Left renal pelvis (tissue), 4 donors: ENCODE measurements around the gene FNDC5. TPM values are rescaled to one million over a fixed set of nuclear protein-coding genes. Genes with fewer than 3 reads are reported as not detected.

Experiments used
- DNase-seq, 4 donors: peaks; one replicate each; pipeline ENCODE4 v3.0.0-alpha.2; 2013; ENCODE audit warnings: low read depth in 4 of 4, low spot score in 3 of 4
- polyA plus RNA-seq, 4 donors: library from polyadenylated mRNA; unstranded; fragments of 120-200 nt; gene quantifications; one replicate each; pipeline ENCODE4 v1.2.1, GENCODE V29; 2013; ENCODE audit not compliant: insufficient read length in 4 of 4

Gene FNDC5
- polyA plus RNA-seq, 4 donors = 44.6 to 94.3 (median 60.2) TPM

DNA sequence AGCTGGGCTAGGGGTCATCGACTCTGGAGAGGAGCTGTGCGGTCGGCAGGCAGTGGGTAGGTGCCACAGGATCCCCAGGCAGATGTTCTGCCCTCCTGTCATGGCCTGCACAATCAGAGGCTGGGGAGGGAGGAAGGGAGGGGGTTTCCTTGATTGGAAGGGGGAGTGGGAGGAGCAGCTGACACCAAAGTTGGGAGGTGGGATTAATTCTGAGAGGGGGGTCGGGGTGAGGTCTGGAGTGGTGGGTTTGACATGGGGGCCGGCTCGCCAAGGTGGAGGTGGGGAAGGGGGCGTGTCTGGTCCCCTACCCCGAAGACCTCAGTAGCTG, 14.9 kb upstream of the FNDC5 start:
- no peak for DNase-seq

DNA sequence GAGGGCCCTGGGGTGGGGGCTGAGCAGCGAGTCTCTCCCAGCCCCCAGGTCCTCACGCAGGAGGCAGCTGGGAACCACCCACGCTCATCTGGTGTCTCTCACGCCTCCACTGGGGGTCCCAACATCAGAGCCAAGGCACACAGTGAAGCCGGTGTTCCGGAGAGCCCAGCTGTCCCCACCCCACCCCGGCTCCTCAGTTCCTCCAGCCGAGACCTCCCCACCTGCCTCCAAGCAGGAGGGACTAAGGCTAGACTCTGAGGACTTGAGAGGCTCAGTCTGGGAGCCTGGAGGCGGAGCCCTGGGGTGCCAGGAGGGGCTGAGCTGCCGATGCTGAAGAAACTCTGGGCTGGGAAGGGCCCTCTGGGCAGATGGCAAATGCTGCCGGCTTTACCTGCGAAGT, 14.0 kb upstream of the FNDC5 start:
- DNase-seq = no peak

DNA sequence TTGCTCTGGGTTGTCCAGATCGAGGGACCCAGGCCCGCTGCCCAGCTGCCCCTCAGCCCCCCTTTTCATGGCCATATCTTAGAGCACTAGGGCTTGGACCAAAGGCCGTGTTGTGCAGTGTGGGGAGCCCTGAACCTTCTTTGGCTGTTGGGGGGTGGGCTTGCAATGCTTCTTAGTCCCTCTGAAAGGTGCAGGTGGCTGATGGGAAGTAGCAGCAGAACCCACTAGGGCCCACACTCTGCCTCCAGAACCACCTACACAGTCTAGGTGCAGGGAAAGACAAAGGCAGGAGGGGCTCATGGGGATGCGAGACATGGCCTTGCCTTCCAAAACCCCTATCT, 13.3 kb upstream of the FNDC5 start:
- no peak for DNase-seq

DNA sequence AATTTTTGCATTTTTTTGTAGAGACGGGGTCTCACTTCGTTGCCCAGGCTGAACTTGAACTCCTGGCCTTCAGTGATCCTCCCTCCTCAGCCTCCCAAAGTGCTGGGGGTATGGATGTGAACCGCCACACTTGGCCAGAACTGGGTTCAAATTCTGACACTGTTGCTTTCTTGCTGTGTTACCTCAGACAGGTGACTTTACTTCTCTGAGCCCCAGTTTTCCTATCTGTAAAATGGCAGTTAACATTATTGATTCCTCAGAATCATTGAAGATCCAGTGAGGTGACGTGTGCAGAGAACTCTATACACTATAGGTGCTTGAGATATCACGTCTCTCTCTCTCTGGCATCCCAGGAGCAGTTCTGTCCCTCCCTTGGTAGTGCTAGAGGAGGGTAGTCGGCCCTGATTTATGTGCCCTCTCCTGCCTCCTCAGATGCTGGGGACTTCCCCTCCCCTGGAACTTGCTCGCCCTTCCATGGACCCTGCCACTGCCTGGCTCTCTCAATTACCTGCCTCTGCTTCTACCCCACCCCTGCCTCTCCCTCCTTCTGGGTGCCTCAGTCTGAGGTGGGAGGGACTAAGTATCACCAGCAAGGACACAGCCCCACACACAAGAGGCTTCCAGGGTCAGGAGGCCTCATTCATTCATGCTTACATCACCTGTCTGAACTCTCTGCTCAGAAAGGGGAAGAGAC, 12.8 kb upstream of the FNDC5 start:
- DNase-seq = no peak

DNA sequence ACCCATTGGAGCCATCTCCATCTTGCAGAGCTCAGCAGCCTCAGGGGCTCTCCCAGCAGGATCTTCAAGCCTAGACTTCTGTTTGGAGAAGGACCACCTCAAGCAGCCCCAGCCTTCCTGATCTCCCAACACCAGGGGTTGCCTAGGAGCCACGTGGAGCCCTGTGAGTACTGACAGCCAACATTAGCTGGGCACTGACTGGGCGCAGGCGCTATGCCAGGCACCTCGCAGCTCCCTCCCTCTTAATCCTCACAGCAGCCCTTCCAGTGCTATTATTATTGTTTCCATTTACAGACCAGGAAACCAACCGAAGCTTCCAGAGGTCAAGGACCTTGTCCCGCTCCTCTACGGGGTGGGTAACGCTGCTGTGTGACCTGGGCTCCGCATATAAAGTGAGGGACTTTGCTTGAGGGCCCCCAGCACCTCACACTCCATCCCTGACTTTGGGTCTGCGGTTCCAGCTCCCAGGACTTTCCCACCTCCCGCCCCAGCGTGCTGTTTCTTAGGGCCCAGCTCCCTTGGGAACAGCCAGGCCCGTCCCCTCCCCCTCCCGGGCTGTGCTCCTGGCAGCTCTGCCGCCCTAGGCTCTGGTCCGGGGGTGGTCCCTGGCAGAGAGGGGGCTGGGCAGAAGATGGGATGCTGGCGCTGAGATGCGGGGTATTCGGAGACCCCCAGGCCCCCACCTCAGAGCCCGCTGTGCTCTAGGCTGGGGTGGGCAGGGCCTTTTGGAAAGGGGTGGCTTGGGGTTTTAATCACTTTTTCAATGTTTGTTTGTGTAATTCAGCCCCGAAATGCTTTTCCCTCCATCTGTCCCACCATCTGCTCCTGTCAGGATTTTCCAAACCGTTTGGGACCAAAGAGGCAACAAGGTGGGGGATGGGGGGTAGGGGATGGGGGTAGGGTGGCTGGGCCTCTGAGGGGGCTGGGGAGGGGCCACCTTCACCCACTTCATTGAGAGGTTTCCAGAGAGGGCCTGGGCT, 11.4 kb upstream of the FNDC5 start:
- no peak for DNase-seq

DNA sequence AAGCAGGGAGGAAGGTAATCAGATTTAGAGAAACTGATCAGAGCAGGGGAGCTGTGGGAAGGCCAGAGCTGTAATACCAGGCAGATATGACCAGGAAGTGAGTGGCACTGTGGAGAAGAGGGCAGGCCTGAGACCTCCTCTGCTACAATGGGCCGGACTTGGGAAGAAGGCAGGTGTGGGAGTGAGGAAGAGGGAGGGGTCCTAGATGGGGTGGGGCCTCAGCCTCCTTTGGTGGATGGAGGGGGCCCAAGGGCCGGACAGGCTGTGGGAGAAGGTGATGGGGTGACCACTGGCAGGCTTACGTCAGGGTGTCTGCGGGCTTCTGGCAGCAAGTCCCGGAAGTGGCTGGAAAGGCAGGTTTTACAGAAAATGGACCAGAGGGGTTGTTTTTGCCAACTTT, 10.6 kb upstream of the FNDC5 start:
- DNase-seq = no peak

DNA sequence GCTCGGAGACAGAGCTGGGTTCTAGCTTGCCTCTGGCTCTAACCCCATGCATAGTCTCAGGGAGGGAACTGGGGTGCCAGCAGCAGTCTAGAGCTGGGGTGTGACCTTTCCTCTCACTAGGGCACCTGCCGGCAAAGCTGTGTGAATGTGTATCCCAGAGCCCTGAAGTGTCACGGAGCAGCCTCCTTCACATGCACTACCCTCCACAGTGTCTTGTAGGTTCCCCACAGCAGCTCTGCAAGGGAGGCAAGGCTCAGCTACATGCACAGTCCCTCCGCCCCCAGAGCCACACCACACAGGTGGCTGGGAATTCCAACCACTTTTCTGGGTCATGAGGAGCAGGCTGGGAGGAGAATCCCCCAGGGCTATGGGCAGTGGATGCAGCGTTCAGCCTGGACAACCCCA, 7.9 kb upstream of the FNDC5 start:
- DNase-seq = no peak

DNA sequence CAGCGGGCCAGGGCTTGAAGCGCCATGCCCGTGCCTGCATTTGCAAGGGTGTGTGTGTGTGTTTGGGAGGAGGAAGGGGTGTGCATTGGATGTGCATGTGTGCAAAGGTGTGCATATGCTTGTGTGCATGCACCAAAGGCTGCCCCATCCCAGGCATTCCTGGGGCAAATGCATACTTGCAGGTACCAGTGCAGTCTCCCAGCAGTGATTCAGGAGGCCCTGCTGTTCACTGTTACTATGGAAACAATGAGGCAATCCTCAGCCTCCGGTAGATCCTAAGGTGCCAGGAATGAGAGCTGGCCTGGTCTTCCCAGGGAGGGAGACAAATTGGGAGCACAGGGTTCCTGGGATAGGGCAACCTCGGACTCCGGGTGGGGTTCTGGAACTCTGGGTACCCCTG, 7.5 kb upstream of the FNDC5 start:
- DNase-seq = no peak

DNA sequence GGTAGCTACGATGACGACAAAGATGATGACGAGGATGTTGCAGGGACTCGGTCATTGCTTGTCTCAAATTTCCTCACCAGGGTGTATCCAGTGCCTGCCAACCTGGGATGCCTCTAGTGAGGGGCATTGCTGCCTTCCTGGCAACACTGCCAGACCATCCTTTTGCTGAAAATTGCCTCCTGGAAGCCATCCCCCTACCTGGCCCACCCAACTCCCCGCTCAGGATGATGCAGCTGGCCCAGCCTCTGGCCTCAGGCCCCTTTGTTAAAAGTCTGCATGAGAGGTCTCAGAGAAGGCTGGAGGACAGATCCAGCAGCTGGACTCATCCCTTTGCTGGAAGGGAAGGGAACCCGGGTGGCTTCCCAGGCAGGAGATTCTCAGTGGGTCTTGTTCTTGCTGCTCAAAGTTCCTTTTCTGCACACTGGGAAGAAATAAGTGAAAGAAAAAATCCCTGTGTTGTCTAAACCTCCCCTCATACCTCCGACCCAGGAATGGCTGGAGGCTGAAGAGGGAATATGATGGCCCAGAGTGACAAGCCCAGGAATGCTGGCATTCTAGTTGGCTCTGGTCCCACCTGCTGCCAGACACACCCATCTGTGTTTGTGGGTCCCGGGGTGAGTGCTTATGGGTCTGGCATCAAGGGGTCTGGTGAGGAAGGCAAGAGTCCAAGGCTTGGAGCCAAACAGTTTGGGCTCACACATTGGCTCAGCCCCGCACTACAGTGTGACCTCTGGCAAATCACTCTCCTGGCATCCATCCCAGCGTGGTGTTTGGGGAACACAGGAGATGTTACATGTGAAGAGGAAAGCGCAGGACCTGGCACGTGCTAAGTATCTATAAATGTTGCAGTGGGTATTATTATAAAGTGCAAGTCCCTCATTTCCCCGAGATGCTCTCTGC, 6.7 kb upstream of the FNDC5 start:
- no peak for DNase-seq

DNA sequence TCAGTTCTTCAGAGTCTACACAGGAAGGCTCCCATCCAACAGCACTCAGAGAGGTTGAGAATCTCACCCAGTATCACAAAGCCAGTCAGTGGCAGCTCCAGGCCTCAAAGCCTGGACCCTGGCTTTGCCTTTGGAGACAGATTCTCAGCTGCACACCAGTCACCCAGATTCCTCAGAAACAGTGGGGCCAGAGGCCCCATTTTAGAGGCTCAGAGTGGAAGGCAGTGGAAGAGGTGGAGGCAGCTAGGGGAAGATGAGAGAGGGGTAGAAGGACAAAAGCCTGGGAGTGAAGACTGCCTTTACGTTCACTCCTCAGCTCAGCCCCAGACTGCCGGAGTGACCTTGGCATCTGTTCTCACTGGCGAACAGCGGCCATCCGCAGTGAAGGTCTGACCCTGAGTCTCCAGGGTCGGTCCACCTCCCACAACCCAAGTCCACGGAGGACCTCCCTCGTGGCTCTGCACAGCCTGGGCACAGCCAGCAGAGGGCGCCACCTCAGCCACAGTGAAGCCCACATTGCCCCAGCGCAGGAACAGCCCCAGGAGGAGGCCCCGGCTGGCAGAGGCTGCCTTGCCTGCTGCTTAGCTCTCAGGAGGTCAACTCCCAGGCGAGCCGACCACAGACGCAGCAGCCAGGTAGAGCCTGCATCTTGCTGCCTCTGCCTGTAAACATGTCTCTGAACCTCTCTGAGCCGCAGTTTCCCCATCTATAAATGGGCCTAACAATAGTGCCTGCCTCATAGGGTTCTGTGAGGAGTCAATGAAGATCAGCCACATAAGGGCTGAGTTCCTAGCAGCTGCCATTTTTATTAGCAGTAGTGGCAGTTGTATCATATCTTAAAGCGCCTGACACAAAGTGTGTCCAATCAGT, 5.9 kb upstream of the FNDC5 start:
- DNase-seq = no peak

DNA sequence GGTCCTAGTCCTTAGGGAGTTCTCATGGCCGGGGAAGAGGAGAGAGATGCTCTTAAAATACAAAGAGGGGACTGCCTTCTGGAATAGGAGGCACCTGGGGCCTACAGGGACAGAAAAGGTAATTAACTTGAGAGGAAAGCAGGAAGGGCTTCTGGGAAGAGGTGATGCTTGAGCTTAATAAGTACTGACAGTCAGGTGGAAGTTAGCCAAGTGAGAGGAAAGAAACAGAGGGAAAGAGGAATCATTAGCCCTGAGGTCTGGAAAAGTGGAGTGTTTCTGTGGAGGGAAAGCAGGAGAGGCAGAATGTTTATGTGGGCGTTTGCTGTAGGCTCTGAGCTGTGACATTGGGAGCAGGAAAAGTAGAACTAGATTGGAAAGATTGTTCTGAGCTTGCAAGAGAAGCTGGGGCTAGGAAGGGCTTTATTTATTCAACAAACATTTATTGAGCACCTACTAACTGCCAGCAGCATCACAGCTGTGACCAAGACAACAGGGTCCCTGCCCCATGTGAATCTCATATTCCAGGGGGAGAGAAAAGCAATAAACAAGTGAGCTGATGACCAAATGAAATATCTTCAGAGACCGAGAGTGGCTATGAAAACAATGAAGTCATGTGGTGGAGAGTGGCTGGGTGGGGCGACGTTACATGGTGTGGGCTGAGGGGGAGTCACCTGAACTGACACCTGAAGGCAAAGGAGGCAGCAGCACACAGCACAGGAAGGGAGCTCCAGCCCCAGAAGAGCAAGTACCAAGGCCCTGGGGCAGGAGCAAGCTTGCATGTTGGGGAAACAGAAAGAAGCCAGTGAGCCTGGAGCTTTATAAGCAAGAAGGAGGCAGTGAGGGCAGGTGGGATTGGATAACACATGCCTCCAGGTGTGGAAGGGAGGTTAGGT, 4.4 kb upstream of the FNDC5 start:
- DNase-seq = no peak

DNA sequence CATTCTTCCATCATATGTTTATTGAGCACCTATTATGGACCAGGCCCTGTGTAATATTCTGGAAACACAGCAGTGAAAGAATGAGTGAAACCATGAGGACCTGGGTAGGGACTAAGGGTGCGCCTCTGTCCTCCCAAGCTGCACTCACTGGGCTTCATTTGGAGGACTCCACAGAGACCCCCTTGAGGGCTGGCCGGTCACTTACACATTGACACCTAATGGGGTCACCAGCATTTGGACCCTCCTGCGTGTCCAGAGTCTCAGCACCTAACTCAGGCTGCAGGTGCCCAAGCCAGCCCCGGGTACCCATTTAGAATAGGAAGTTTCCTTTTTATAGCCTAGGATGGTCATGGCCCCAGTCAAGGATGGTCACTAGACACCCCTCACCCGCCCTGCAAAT, 2.8 kb upstream of the FNDC5 start:
- no peak for DNase-seq

DNA sequence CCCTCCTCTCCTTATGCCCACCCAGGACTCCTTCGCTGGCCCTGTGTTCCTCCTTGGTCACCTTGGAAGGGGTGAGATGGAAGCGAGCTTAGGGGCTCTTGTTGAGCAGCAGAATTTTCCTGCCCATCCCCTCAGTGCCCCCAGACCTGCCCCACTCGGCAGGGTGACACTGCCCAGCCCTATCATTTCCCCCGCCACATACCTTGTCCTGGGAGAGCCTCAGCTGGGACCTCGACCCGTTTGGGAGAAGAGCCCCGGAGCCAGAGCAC, 1.4 kb upstream of the FNDC5 start:
- no peak for DNase-seq

DNA sequence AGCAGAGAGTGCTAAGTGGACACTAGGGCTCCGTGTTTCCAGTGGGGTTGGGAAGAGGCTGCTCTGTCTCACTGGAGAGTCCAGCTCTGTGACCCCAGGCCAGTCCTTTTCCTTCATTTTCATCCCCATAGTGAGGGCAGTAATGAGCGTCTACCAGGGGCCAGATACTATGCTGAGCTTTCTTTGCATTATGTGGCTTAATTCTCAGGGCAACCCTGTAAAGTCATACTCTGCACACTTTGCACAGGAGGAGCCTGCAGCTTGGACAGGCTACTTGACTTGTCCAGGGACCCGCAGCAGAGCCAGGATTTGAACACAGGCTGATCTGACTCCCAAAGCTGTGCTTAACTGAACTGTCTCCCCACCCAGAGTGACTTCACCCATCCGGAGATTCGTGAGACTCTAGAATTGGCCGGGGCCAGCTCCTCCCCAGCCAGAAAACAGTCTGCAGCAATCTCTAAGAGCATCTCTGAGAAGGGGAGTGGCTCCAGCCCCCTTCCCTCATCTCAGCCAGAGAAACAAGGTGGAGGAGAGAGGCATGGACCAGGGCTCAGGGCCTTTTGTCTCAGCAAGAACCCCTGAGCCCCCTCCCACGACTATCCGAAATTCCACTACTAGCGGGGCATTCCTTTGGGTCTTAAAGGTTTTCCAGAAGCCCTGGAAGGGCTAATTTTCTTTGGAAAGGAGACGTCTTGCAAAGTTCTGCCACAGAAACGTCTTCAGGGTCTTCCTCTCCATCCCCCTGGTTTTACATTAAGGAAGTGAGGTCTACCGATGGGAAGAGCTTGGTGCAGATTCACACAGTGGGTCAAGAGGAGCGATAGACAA, 866 bp upstream of the FNDC5 start:
- no peak for DNase-seq

DNA sequence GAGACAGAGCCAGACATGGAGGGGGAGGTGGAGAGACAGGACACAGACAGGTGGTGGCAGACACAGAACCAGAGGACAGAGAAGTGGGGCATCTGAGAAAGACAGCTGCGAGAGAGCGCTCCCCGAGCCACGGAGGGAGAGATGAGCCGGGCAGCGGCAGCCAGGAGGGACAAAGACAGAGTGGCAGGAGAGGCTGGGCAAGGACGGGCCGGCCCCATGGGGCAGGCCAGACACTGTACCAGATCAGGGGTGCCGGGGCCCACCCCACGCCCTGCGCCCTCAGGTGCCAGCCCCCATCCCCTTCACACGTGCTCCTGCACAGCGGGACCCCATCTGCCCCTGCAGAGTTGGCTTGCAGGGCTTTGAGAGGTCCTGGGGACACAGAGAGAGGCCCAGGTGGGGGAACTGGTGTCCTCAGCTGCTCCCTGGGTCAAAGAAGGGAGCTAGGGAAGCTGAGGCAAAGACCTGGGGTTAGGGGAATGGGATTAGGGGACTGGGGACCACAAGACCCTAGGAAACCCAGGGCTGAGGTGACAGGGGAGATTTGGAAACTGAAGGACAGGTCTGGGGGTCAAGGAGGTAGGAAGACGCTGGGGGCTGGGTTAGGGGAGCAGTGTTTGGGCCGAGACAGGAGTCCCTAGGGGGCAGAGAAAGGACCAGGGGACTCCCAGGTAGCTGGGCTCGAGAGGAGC, 643 bp downstream of the FNDC5 start:
- no peak for DNase-seq

DNA sequence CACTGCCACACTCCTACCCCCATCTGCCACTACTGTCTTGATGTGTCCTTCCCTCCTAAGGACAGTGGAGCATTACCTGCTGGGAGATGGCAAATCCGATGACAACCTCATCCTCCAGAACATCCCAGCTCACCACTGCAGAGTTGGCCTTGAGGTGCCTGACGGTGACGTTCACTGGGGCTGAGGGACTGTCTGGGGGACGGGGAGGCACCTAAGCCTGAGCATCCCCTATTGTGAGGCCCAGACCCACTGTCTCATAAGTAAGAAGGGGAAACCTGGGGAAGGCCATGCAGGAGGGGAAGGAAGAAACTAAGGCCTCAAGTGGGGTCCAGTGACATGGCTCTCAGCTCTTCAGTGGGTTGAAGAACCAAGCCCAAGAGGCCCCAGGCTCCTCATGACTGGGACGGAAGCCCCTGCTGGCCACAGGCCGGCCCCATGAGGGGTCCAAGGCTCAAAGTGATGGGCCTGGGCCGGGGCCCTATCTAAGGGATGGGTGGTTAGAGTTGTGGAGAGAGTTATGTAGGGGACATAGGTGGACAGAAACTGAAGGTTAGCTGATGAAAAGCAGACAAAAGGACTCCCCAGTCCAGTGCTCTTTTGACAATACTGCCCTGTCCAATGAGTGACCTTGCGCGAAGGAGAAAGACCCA, 1.8 kb downstream of the FNDC5 start:
- DNase-seq = no peak

DNA sequence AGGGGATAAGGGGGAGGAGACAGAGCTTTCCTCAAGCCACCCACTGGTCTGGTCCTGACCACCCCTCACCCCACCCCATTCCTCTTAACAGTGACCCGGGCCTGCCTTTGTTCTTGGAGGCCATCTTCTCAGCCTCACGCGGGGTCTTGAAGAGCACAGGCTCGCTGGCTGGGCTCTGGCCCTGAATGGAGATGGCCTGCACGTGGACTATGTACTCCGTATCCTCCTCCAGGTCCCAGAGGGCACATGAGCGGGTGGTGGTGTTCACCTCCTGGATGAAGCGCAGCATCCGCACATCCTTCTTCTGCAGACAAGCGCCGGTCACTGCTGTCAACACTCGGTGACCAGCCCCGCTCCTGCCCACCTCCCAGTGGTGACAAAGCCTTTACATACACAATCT, 2.6 kb downstream of the FNDC5 start:
- no peak for DNase-seq

DNA sequence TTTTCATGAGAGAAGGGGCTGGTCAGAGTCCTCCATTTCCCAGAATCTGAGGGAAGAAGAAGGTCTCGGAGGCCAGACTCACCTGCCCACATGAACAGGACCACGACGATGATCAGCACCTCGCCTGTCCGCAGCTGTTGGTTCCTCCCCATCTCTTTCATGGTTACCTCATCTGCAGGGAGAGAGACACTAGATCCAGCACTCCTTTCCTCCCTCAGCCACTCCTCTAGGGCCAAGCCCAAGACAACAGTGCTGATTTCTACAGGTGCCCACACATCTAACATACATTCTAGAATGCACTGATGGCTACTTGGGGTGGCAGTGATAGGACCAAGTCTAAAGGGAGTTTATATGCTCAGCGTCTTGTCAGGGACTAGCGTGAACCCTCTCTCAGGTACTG, 3.0 kb downstream of the FNDC5 start:
- no peak for DNase-seq
